ENCODE measurements around the gene SCAF1. TPM values are rescaled to one million over a fixed set of nuclear protein-coding genes. Genes with fewer than 3 reads are reported as not detected.
"Not testable (repeated sequence)": the region's sequence is repeated elsewhere in the genome, so short reads cannot be mapped to it uniquely, and the experiment has no call there.

SCAF1 gene
- total RNA-seq, 1 donor from 2014 or later = 67.9 TPM

DNA sequence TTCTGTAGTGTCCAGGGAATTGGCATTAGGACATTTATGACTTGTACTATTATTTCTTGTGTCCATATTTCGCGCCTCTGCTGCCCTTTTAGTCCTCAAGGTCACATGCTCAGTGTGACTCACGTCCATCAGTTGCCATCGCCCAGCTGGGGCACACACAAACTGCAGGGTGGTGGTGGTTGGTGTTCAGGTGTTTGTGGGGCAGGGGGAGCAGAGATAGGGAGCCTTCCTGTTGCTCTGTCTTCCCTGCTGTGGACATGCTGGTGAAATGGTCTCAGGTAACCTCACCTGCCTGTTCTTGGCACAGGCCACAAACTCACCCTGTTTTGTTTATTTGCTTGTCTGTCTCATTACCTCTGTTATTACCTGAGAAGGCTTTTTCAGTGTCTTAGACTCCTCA, 28.6 kb upstream of the SCAF1 start:
- peaks cover 61% of the 10 kb centered on the region for H3K36me3 ChIP-seq
- no peak overlapping the region for H3K27ac ChIP-seq
- no peak for DNase-seq
- intact Hi-C loops (cut with DNase I) = no loop called here
- ATAC-seq = no peak
- H3K27me3 ChIP-seq = no peaks in the 10 kb centered on the region
- H3K4me1 ChIP-seq = no peaks in the 10 kb centered on the region
- H3K9me3 ChIP-seq = no peaks in the 10 kb centered on the region
- TF ChIP-seq, protein P1, sequence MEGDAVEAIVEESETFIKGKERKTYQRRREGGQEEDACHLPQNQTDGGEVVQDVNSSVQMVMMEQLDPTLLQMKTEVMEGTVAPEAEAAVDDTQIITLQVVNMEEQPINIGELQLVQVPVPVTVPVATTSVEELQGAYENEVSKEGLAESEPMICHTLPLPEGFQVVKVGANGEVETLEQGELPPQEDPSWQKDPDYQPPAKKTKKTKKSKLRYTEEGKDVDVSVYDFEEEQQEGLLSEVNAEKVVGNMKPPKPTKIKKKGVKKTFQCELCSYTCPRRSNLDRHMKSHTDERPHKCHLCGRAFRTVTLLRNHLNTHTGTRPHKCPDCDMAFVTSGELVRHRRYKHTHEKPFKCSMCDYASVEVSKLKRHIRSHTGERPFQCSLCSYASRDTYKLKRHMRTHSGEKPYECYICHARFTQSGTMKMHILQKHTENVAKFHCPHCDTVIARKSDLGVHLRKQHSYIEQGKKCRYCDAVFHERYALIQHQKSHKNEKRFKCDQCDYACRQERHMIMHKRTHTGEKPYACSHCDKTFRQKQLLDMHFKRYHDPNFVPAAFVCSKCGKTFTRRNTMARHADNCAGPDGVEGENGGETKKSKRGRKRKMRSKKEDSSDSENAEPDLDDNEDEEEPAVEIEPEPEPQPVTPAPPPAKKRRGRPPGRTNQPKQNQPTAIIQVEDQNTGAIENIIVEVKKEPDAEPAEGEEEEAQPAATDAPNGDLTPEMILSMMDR (IDR thresholded peaks at IDR 0.05) = no peak
- H3K4me3 ChIP-seq = no peak overlapping the region

DNA sequence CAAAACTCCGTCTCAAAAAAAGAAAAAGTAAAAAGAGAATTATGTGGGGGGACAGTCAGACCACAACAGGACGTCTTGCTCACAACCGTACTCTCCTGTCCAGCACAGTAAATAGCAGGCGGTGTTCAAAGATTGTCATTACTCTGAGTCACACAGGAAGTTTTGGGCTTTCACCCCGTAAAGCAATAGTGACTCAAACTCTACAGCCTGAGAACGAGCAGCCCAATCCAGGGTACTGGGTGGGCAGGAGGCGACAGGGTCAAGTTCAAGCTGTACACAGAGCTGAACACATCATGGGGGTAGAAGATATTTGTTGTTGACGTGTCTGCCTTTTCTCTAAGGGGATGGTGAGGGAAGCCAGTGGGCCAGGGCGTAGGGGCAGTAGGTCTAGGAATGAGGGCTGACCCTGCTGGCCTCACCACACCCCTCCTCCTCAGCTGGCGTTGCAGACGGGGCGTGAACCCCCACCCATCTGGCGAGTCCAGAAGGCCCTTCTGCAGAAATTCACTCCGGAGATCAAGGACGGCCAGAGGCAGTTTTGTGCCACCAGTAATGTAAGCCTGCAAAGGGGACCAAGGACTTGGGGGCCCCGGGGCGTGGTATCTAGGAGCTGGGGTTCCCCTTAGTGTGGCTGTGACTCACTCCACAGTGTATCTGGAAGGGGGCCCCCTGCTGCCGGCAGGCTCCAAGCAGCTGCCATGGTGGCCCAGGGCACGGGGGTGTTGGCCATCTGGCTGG, 27.7 kb upstream of the SCAF1 start:
- Histone ChIP-seq H3K27ac (no peak overlapping the region), H3K4me1 (no peaks in the 10 kb centered on the region), H3K4me3 (no peak overlapping the region), H3K27me3 (no peaks in the 10 kb centered on the region), H3K9me3 (no peaks in the 10 kb centered on the region), H3K36me3 (peaks cover 60% of the 10 kb centered on the region)
- ATAC-seq (no peak), DNase-seq (no peak)
- intact Hi-C loops (cut with DNase I) = no loop called here
- TF ChIP-seq, protein P1 (IDR thresholded peaks at IDR 0.05) = no peak

DNA sequence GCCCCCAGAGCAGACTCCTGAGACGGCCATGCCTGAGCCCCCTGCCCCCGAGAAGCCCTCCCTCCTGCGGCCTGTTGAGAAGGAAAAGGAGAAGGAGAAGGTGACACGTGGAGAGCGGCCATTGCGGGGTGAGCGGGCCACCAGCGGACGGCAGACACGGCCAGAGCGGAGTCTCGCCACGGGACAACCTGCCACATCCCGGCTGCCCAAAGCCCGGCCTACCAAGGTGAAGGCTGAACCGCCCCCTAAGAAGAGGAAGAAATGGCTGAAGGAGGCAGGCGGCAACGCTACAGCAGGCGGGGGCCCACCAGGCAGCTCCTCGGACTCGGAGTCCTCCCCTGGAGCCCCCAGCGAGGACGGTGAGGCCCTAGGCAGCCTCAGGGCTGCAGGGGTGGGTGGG, 26.1 kb upstream of the SCAF1 start:
- no peaks in the 10 kb centered on the region for H3K4me1 ChIP-seq
- no peaks in the 10 kb centered on the region for H3K9me3 ChIP-seq
- ATAC-seq = no peak
- intact Hi-C loops (cut with DNase I) = no loop called here
- H3K27me3 ChIP-seq = no peaks in the 10 kb centered on the region
- TF ChIP-seq, protein P1 (IDR thresholded peaks at IDR 0.05) = no peak
- no peak for DNase-seq
- no peak overlapping the region for H3K27ac ChIP-seq
- peaks cover 62% of the 10 kb centered on the region for H3K36me3 ChIP-seq
- H3K4me3 ChIP-seq = no peak overlapping the region

DNA sequence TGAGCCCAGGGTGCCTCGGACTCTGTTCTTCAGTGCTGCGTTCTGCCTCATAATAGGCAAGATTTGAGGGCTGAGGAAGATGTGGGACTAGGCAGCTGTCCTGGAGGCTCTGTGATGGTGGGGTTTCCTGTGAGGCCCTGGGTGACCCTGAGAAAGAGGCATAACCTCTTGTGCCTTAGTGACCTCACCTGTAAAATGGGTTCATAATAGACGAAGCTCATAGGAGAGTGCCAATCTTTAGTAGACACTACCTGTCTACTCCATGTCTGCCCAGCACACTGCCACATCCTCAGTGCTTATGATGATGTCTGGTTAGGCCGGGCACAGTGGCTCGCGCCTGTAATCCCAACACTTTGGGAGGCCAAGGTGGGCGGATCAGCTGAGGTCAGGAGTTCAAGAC, 25.5 kb upstream of the SCAF1 start:
- Histone ChIP-seq H3K27ac (no peak overlapping the region), H3K4me3 (no peak overlapping the region), H3K27me3 (no peaks in the 10 kb centered on the region), H3K4me1 (no peaks in the 10 kb centered on the region), H3K9me3 (no peaks in the 10 kb centered on the region), H3K36me3 (peaks cover 61% of the 10 kb centered on the region)
- ATAC-seq = no peak
- TF ChIP-seq, protein P1 (IDR thresholded peaks at IDR 0.05) = no peak
- no peak for DNase-seq
- intact Hi-C loops (cut with DNase I) = no loop called here

DNA sequence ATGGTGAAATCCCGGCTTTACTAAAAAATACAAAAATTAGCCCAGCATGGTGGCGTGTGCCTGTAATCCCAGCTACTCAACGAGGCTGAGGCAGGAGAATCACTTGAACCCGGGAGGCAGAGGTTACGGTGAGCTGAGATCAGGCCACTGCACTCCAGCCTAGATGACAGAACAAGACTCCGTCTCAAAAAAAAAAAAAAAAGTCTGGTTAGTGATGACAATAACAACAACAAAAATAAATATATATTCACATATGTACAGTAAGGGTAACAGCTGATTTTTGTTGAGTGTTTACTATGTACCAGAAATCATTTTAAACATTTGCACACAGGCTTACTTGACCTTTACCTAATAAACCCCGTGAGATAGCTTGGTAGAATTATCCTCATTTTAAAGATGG, 25.1 kb upstream of the SCAF1 start:
- H3K36me3 ChIP-seq = peaks cover 65% of the 10 kb centered on the region
- intact Hi-C loops (cut with DNase I) = no loop called here

DNA sequence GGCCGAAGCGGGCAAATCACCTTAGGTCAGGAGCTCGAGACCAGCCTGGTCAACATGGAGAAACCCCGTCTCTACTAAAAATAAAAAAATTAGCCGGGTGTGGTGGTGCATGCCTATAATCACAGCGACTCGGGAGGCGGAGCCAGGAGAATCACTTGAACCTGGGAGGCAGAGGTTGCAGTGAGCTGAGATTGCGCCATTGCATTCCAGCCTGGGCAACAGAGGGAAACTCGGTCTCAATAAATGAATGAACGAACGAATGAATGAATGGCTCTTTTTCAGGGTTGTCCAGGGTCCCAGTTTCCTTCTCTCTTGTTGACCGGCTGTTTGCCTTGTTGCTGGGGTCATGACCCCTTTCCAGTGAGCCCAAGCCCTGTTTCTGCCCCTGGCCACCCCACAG, 24.1 kb upstream of the SCAF1 start:
- ATAC-seq; H3K4me1 ChIP-seq; H3K27me3 ChIP-seq; H3K27ac ChIP-seq; intact Hi-C loops (cut with DNase I); H3K4me3 ChIP-seq; H3K9me3 ChIP-seq; DNase-seq: not testable (repeated sequence)
- peaks cover 72% of the 10 kb centered on the region for H3K36me3 ChIP-seq

More for the DNA sequence above, 25.1 kb upstream of the SCAF1 start:
- H3K9me3 ChIP-seq = no peaks in the 10 kb centered on the region
- H3K27ac ChIP-seq = no peak overlapping the region
- TF ChIP-seq, protein P1 (IDR thresholded peaks at IDR 0.05) = no peak
- no peaks in the 10 kb centered on the region for H3K27me3 ChIP-seq
- no peak for ATAC-seq
- no peak overlapping the region for H3K4me3 ChIP-seq
- no peaks in the 10 kb centered on the region for H3K4me1 ChIP-seq
- DNase-seq = no peak

Measured in upper lobe of right lung (tissue), 1 donor.